ENCODE data around the gene TMEM106C. TPM values are rescaled to one million over a fixed set of nuclear protein-coding genes. Genes with fewer than 3 reads are reported as not detected.

The TMEM106C gene
- total RNA-seq, 1 experiment from 2014 or later, result 99.4 TPM

GRCh38 chr12:47992776-47993175 lies 29.4 kb downstream of the TMEM106C start:
- TF ChIP-seq CTCF (conservative IDR thresholded peaks at IDR 0.05) (no peak), EZH2 (IDR thresholded peaks at IDR 0.05; ENCODE audit: low read depth) (no peak)
- POLR2A ChIA-PET (ENCODE audit: unreplicated experiment), result no interaction called here
- Histone ChIP-seq H3K4me3 (no peak overlapping the region), H3K79me2 (ENCODE audit: low read depth) (no peaks in the 10 kb centered on the region), H3K27me3 (ENCODE audit: insufficient read depth, low read depth) (peaks cover 63% of the 10 kb centered on the region), H3K27ac (no peak overlapping the region), H4K20me1 (ENCODE audit: insufficient read depth) (no peaks in the 10 kb centered on the region), H3K36me3 (ENCODE audit: low read depth) (no peaks in the 10 kb centered on the region), H3K4me2 (no peak overlapping the region), H3F3A (ENCODE audit: insufficient read depth, low read depth) (no peaks in the 10 kb centered on the region), H3K4me1 (replicated peaks; ENCODE audit: insufficient read depth) (peaks cover 13% of the 10 kb centered on the region), H3K9me3 (ENCODE audit: insufficient read depth, low read depth) (no peaks in the 10 kb centered on the region), H2AFZ (no peak overlapping the region), H3K9me2 (ENCODE audit: insufficient read depth) (no peaks in the 10 kb centered on the region)
- intact Hi-C loops (cut with micrococcal nuclease; ENCODE audit: unreplicated experiment), result no loop called here
- CTCF ChIA-PET, result no interaction called here
- no peak for DNase-seq
- BruUV-seq (replicated peaks), result no TSS peak

- ChIA-PET CTCF (interaction anchor here (0.6 kb wide), 1 partner anchor 178 kb away, joined by 6 read pairs; no protein-coding TSS in a partner anchor), POLR2A (ENCODE audit: unreplicated experiment) (no interaction called here)
Observed at GRCh38 chr12:47993491-47993890, 30.1 kb downstream of the TMEM106C start.

GRCh38 chr12:47995981-47996401 lies 32.6 kb downstream of the TMEM106C start:
- CTCF ChIA-PET, result no interaction called here
- Histone ChIP-seq H3K27me3 (ENCODE audit: insufficient read depth, low read depth) (peaks cover 50% of the 10 kb centered on the region), H3K4me2 (no peak overlapping the region), H2AFZ (no peak overlapping the region), H3K79me2 (ENCODE audit: low read depth) (no peaks in the 10 kb centered on the region), H3K9me3 (ENCODE audit: insufficient read depth, low read depth) (no peaks in the 10 kb centered on the region), H3K4me1 (replicated peaks; ENCODE audit: insufficient read depth) (peaks cover 20% of the 10 kb centered on the region), H3K27ac (no peak overlapping the region), H3K4me3 (no peak overlapping the region), H3K9me2 (ENCODE audit: insufficient read depth) (no peaks in the 10 kb centered on the region), H3F3A (ENCODE audit: insufficient read depth, low read depth) (peaks cover 8% of the 10 kb centered on the region; the same call in 1 of the 2 replicates), H3K36me3 (ENCODE audit: low read depth) (no peaks in the 10 kb centered on the region), H4K20me1 (ENCODE audit: insufficient read depth) (no peaks in the 10 kb centered on the region)
- TF ChIP-seq EZH2 (IDR thresholded peaks at IDR 0.05; ENCODE audit: low read depth) (no peak), CTCF (conservative IDR thresholded peaks at IDR 0.05) (no peak)
- DNase-seq, result no peak
- POLR2A ChIA-PET (ENCODE audit: unreplicated experiment), result no interaction called here
- intact Hi-C loops (cut with micrococcal nuclease; ENCODE audit: unreplicated experiment), result no loop called here
- BruUV-seq (replicated peaks), result no TSS peak

More at GRCh38 chr12:47993491-47993890, 30.1 kb downstream of the TMEM106C start:
- H3K4me1 ChIP-seq (replicated peaks; ENCODE audit: insufficient read depth), result peaks cover 15% of the 10 kb centered on the region
- no peaks in the 10 kb centered on the region for H3K79me2 ChIP-seq (ENCODE audit: low read depth)
- no peak for DNase-seq
- H3K9me2 ChIP-seq (ENCODE audit: insufficient read depth), result no peaks in the 10 kb centered on the region
- no peak overlapping the region for H3K4me3 ChIP-seq
- intact Hi-C loops (cut with micrococcal nuclease; ENCODE audit: unreplicated experiment), result no loop called here
- no peaks in the 10 kb centered on the region for H4K20me1 ChIP-seq (ENCODE audit: insufficient read depth)
- no peaks in the 10 kb centered on the region for H3K36me3 ChIP-seq (ENCODE audit: low read depth)
- no peaks in the 10 kb centered on the region for H3K9me3 ChIP-seq (ENCODE audit: insufficient read depth, low read depth)
- H2AFZ ChIP-seq, result no peak overlapping the region
- H3F3A ChIP-seq (ENCODE audit: insufficient read depth, low read depth), result no peaks in the 10 kb centered on the region
- no peak overlapping the region for H3K27ac ChIP-seq
- no peak for TF ChIP-seq EZH2 (IDR thresholded peaks at IDR 0.05; ENCODE audit: low read depth)
- no peak for TF ChIP-seq CTCF (conservative IDR thresholded peaks at IDR 0.05)
- BruUV-seq (replicated peaks), result no TSS peak
- peaks cover 60% of the 10 kb centered on the region for H3K27me3 ChIP-seq (ENCODE audit: insufficient read depth, low read depth)
- no peak overlapping the region for H3K4me2 ChIP-seq
